Ishikawa (cell line): ENCODE data around the gene TET2.

Experiments
- CEBPB ChIP-seq: IDR thresholded peaks from 2 replicates; pipeline ENCODE4 v1.6.1; 2012
- CREB1 ChIP-seq: IDR thresholded peaks from 2 replicates; pipeline ENCODE4 v1.6.1; 2012; ENCODE audit warnings: low read depth
- EGR1 ChIP-seq: IDR thresholded peaks from 2 replicates; pipeline ENCODE4 v1.6.1; 2012
- EP300 ChIP-seq: IDR thresholded peaks from 2 replicates; pipeline ENCODE4 v1.6.1; 2012; ENCODE audit warnings: borderline replicate concordance
- FOXM1 ChIP-seq: IDR thresholded peaks from 2 replicates; pipeline ENCODE4 v1.6.1; 2012; ENCODE audit warnings: low read depth, borderline replicate concordance
- MAX ChIP-seq: IDR thresholded peaks from 2 replicates; pipeline ENCODE4 v1.6.1; 2012
- NFIC ChIP-seq: IDR thresholded peaks from 2 replicates; pipeline ENCODE4 v1.6.1; 2012
- RAD21 ChIP-seq: IDR thresholded peaks from 2 replicates; pipeline ENCODE4 v1.6.1; 2012; ENCODE audit warnings: low read depth
- TAF1 ChIP-seq: IDR thresholded peaks from 2 replicates; pipeline ENCODE4 v1.6.1; 2012; ENCODE audit warnings: low read depth, mild to moderate bottlenecking
- TCF12 ChIP-seq: IDR thresholded peaks from 2 replicates; pipeline ENCODE4 v1.6.1; 2012; ENCODE audit warnings: low read depth
- TEAD4 ChIP-seq: IDR thresholded peaks from 2 replicates; pipeline ENCODE4 v1.6.1; 2012
- YY1 ChIP-seq: IDR thresholded peaks from 2 replicates; pipeline ENCODE4 v1.6.1; 2012; ENCODE audit warnings: low read depth
- ZBTB7A ChIP-seq: IDR thresholded peaks from 2 replicates; pipeline ENCODE4 v1.6.1; 2012; ENCODE audit warnings: low read depth
- TF ChIP-seq, protein P1 (sequence below): IDR thresholded peaks from 2 replicates; pipeline ENCODE4 v1.6.1; 2012
- TF ChIP-seq, protein P2 (sequence below): IDR thresholded peaks from 2 replicates; pipeline ENCODE4 v1.6.1; 2012; ENCODE audit warnings: low read depth, mild to moderate bottlenecking

TET2 gene

DNA sequence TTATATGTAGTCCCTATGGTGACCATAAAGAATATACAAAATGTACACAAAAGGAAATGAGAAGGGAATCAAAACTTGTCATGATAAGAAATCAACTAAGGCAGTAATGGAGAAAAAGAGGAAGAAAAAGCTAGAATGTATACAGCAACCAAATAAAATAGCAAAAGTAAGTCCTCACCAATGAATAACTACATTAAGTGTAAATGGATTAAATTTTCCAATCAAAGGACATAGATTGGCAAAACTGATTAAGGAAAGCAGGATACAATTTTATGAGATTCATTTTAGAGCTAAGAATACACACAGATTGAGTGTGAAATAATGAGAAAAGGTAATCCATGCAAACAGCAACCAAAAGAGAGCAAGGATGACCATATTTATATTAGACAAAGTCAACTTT lies 157.4 kb downstream of the TET2 start:
- TF ChIP-seq TCF12 (no peak), EGR1 (no peak), RAD21 (no peak), NFIC (no peak), CEBPB (no peak), MAX (no peak), TAF1 (no peak), EP300 (no peak), TEAD4 (no peak), FOXM1 (no peak), YY1 (no peak), CREB1 (no peak), ZBTB7A (no peak)
- TF ChIP-seq, protein P1, sequence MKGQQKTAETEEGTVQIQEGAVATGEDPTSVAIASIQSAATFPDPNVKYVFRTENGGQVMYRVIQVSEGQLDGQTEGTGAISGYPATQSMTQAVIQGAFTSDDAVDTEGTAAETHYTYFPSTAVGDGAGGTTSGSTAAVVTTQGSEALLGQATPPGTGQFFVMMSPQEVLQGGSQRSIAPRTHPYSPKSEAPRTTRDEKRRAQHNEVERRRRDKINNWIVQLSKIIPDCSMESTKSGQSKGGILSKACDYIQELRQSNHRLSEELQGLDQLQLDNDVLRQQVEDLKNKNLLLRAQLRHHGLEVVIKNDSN, result no peak
- TF ChIP-seq, protein P2, sequence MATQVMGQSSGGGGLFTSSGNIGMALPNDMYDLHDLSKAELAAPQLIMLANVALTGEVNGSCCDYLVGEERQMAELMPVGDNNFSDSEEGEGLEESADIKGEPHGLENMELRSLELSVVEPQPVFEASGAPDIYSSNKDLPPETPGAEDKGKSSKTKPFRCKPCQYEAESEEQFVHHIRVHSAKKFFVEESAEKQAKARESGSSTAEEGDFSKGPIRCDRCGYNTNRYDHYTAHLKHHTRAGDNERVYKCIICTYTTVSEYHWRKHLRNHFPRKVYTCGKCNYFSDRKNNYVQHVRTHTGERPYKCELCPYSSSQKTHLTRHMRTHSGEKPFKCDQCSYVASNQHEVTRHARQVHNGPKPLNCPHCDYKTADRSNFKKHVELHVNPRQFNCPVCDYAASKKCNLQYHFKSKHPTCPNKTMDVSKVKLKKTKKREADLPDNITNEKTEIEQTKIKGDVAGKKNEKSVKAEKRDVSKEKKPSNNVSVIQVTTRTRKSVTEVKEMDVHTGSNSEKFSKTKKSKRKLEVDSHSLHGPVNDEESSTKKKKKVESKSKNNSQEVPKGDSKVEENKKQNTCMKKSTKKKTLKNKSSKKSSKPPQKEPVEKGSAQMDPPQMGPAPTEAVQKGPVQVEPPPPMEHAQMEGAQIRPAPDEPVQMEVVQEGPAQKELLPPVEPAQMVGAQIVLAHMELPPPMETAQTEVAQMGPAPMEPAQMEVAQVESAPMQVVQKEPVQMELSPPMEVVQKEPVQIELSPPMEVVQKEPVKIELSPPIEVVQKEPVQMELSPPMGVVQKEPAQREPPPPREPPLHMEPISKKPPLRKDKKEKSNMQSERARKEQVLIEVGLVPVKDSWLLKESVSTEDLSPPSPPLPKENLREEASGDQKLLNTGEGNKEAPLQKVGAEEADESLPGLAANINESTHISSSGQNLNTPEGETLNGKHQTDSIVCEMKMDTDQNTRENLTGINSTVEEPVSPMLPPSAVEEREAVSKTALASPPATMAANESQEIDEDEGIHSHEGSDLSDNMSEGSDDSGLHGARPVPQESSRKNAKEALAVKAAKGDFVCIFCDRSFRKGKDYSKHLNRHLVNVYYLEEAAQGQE, result no peak

DNA sequence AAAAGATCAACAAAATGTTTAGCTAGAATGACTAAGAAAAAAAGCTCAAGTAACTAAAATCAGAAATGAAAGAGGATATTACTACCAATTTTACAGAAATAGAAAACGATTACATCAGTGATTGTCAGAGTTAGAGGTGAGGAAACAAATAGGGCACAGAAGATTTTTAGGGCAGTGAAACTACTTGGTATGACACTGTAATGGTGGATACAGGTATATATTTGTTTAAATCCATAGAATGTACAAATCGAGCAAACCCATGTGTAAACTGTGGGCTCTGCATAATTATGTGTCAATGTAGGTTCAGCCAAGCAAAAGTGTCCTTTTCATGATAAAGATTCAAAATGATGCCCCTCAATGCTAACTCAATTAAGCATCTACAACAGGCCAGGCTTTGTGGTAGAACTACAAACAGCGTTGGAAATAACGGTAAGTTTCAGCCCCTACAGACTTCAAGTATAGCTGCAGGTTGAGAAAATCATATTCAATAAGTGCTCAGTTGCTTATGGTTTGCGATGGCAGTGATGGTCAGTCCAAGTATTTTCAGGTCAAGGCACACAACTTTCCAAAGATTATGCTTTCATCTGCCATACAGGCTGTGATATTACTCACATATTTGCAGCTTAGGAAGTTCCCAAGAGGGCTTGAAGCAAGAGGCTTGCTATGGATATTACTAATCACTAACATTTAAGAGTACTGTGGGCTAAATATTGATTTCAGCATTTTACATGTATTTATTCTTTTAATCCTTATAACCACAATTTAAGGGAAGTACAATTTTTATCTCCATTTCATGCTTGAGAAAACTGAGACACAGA lies 158.6 kb downstream of the TET2 start:
- TF ChIP-seq ZBTB7A (no peak), TAF1 (no peak), EGR1 (no peak), MAX (no peak), FOXM1 (no peak), YY1 (no peak)
- TF ChIP-seq, protein P1, result no peak

- TF ChIP-seq TCF12, result no peak
- no peak for TF ChIP-seq EGR1
- no peak for TF ChIP-seq NFIC
- TF ChIP-seq EP300, result no peak
- no peak for TF ChIP-seq CREB1
- TF ChIP-seq ZBTB7A, result no peak
- no peak for TF ChIP-seq MAX
- TF ChIP-seq TAF1, result no peak
- no peak for TF ChIP-seq FOXM1
- no peak for TF ChIP-seq TEAD4
- TF ChIP-seq, protein P1, result no peak
- no peak for TF ChIP-seq YY1
- TF ChIP-seq RAD21, result no peak
- TF ChIP-seq, protein P2, result no peak
- TF ChIP-seq CEBPB, result no peak
These were observed 159.6 kb downstream of the TET2 start for GRCh38 chr4:105306158-105306781.

GRCh38 chr4:105306820-105307219 lies 160.1 kb downstream of the TET2 start:
- no peak for TF ChIP-seq RAD21
- TF ChIP-seq EP300, result no peak
- TF ChIP-seq, protein P2, result no peak
- no peak for TF ChIP-seq TCF12
- TF ChIP-seq ZBTB7A, result no peak
- no peak for TF ChIP-seq CEBPB
- no peak for TF ChIP-seq TAF1
- TF ChIP-seq CREB1, result no peak
- TF ChIP-seq FOXM1, result no peak
- no peak for TF ChIP-seq MAX
- TF ChIP-seq NFIC, result no peak
- TF ChIP-seq, protein P1, result no peak
- TF ChIP-seq TEAD4, result no peak
